Smooth muscle cell of the brain vasculature (primary cell): ENCODE results near the gene COLEC12.

Experiments
- DNase-seq: peaks from one replicate; pipeline ENCODE4 v3.0.0-alpha.2; 2012; ENCODE audit warnings: low read depth, low spot score

The COLEC12 gene

GRCh38 chr18:289026-289425 lies 211.5 kb downstream of the COLEC12 start:
- no peak for DNase-seq

- no peak for DNase-seq
These were observed 213.8 kb downstream of the COLEC12 start for GRCh38 chr18:286515-287310.

GRCh38 chr18:285817-286216 lies 214.7 kb downstream of the COLEC12 start:
- DNase-seq, result no peak

- DNase-seq, result no peak
These were observed 225.0 kb downstream of the COLEC12 start for GRCh38 chr18:275486-275885.

GRCh38 chr18:274313-274712 lies 226.2 kb downstream of the COLEC12 start:
- no peak for DNase-seq

- no peak for DNase-seq
These were observed 227.0 kb downstream of the COLEC12 start for GRCh38 chr18:273525-273924.

- DNase-seq, result no peak
These were observed 227.9 kb downstream of the COLEC12 start for GRCh38 chr18:272650-273049.

GRCh38 chr18:269480-270095 lies 230.9 kb downstream of the COLEC12 start:
- no peak for DNase-seq

- DNase-seq, result peak; percentile 66
These were observed 232.6 kb downstream of the COLEC12 start, which contains the start of gene THOC1 for GRCh38 chr18:267688-268552. THOC1 (minus strand) TSS chr18:268047; CDS start chr18:268019, 28 bp downstream.

- peak; percentile 2 for DNase-seq
These were observed 233.2 kb downstream of the COLEC12 start for GRCh38 chr18:267380-267687.
